Uterus (tissue), 4 donors: ENCODE data around the gene ZBTB44. TPM values are rescaled to one million over a fixed set of nuclear protein-coding genes. Genes with fewer than 3 reads are reported as not detected.

ENCODE experiments used
- DNase-seq, 2 donors: peaks; one replicate each; pipeline ENCODE4 v3.0.0-alpha.2; 2019 to 2020
- H3K27ac ChIP-seq, 2 donors: fragments of 200-600 bp; sonication (generic); 1 replicate in 1 of 2; 2 replicates in 1 of 2; pipeline ENCODE4 v1.5.1; 2016 to 2018
- H3K27me3 ChIP-seq, 2 donors: fragments of 200-600 bp; sonication (generic); one replicate each; pipeline ENCODE4 v1.5.1; 2018 to 2019; ENCODE audit warnings: control low read depth in 1 of 2
- H3K36me3 ChIP-seq, 2 donors: fragments of 200-600 bp; sonication (generic); one replicate each; pipeline ENCODE4 v1.5.1; 2019; ENCODE audit warnings: control low read depth in 1 of 2
- H3K4me1 ChIP-seq, 2 donors: fragments of 200-600 bp; sonication (generic); one replicate each; pipeline ENCODE4 v1.5.1; 2018 to 2019; ENCODE audit warnings: control low read depth in 1 of 2
- H3K4me3 ChIP-seq, 2 donors: fragments of 200-600 bp; sonication (generic); 1 replicate in 1 of 2; 2 replicates in 1 of 2; pipeline ENCODE4 v1.5.1; 2018 to 2019; ENCODE audit warnings: mild to moderate bottlenecking in 1 of 2
- H3K9me3 ChIP-seq, 2 donors: fragments of 200-600 bp; sonication (generic); one replicate each; pipeline ENCODE4 v1.5.1; 2019; ENCODE audit warnings: control low read depth in 1 of 2
- POLR2A ChIP-seq, 2 donors: fragments of 450-650 bp; IDR thresholded peaks; one replicate each; pipeline ENCODE4 v1.6.1; 2016; ENCODE audit warnings: antibody characterized with exemption in 2 of 2, mild to moderate bottlenecking in 1 of 2, moderate library complexity in 1 of 2
- intact Hi-C: fragments of 100-400 bp; cut with DNase I; formaldehyde crosslinking; loops from one replicate; pipeline ENCODE4 v1.15.1; 2023; ENCODE audit warnings: low total_unique reads
- total RNA-seq, 4 donors: library from RNA; depleted of rRNA in 3 of 4; stranded (reverse); fragments of >200 nt in 3 of 4; gene quantifications; one replicate each; pipeline versions ENCODE4 v1.1.0 to v1.2.4, GENCODE V29; 2014 to 2023
- TF ChIP-seq, protein P1 (sequence below), 4 experiments: fragments of 200-600 bp in 2 of 4; fragments of 450-650 bp in 2 of 4; sonication (generic) in 2 of 4; IDR thresholded peaks; one replicate each; pipeline ENCODE4 v1.5.1; 2016 to 2019; ENCODE audit warnings: antibody characterized with exemption in 4 of 4, mild to moderate bottlenecking in 2 of 4, moderate library complexity in 1 of 4
- donor health status: DM: yes; HTN: yes; CAD: no.

The ZBTB44 gene
- total RNA-seq, 4 donors from 2014 or later: 57.4 to 126 (median 95.5) TPM

DNA sequence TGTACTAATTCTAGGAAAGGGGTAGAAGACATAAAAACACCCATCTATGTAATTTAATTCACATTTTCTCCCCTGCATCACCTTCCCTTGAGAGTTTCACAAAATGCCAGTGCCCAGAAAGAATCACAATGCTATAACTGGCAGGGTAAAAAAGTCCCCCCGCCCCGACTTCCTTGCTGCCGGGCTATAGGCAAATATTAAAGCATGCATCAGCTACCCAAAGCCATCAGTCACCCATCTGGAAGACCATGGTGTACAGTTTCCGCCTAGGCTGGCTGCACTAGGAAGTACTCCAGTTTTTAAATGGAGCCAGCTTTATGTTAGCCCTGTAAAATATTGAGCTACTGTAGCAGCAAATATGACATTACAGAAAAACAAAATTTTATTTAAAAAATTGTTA is 87.3 kb downstream of the ZBTB44 start:
- Histone ChIP-seq H3K4me3 (no peak overlapping the region), H3K27ac (no peak overlapping the region), H3K9me3 (no peaks in the 10 kb centered on the region), H3K36me3 (no peaks in the 10 kb centered on the region), H3K27me3 (no peaks in the 10 kb centered on the region), H3K4me1 (no peaks in the 10 kb centered on the region)
- intact Hi-C loops: no loop called here
- no peak for DNase-seq
- no peak for TF ChIP-seq POLR2A (IDR thresholded peaks at IDR 0.05)
- TF ChIP-seq, protein P1, sequence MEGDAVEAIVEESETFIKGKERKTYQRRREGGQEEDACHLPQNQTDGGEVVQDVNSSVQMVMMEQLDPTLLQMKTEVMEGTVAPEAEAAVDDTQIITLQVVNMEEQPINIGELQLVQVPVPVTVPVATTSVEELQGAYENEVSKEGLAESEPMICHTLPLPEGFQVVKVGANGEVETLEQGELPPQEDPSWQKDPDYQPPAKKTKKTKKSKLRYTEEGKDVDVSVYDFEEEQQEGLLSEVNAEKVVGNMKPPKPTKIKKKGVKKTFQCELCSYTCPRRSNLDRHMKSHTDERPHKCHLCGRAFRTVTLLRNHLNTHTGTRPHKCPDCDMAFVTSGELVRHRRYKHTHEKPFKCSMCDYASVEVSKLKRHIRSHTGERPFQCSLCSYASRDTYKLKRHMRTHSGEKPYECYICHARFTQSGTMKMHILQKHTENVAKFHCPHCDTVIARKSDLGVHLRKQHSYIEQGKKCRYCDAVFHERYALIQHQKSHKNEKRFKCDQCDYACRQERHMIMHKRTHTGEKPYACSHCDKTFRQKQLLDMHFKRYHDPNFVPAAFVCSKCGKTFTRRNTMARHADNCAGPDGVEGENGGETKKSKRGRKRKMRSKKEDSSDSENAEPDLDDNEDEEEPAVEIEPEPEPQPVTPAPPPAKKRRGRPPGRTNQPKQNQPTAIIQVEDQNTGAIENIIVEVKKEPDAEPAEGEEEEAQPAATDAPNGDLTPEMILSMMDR (IDR thresholded peaks at IDR 0.05): no peak

DNA sequence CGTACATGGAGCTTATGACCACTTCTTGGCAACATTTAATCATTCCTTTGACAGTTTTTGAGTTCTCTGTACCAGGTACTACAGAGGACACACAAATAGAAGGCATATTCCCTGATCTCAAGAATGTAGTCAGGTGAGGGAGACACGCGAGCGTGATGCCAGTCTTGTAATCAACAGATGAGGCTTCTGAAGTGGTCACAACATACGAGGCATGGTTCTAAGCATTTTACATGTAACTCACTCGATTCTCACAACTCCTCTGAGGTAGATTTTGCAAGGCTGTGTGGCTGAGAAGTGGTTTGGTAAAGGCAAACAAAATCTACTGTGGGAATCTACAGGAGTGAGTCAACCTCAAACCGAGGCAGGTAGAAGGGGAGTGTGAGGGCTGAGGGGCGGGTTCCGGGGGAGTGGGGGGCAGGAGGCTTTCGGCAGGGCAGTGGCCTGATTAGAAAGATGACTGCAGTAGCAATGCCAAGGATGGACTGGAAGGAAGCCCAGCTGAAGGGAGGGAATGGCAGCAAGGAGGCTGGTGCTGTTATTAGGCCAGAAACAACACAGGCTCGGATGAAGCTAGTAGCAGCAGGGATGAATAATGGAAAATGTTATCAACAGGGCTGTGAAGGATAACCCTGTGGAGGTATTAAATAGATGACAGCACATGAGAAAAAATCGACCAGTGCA is 91.3 kb downstream of the ZBTB44 start:
- DNase-seq: no peak
- no peaks in the 10 kb centered on the region for H3K27me3 ChIP-seq
- no peak overlapping the region for H3K27ac ChIP-seq
- no peaks in the 10 kb centered on the region for H3K36me3 ChIP-seq
- intact Hi-C loops: no loop called here
- no peak overlapping the region for H3K4me3 ChIP-seq
- H3K4me1 ChIP-seq: no peaks in the 10 kb centered on the region
- no peaks in the 10 kb centered on the region for H3K9me3 ChIP-seq
- TF ChIP-seq, protein P1 (IDR thresholded peaks at IDR 0.05): no peak
- no peak for TF ChIP-seq POLR2A (IDR thresholded peaks at IDR 0.05)

DNA sequence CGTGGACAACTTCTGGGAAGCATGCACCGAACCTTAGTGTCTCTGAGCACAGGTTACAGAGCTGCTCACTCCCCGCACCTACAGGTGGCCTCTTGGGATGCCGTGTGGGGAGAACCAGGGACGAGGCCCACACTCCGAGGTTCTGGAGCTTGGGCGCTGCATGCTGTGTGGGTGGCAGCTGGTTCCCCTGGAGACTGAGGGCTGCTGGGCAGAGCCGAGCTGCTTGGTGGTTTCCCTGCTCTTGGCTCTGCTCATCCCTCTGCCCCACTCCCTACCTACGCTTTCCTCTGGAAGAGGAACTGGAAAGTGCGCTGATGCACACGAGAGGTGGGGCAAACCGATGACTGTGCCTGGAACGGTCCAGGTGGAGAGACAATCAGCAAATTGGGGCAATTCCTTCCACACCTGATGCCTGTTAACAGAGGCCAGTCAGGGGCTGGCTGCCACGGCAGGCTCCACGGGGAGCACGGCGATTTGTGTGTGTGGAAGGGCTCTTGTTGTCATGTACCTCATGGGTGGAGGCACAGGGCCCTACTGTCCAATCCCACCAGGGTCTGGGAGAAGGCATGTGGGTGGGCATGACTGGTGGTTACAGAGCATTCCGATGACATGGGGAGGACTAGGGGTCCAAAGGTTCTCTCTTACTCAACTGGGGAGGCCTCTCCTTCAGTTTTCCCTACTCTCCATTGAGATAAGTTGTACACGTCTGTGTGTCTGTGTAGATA is 94.2 kb downstream of the ZBTB44 start:
- intact Hi-C loops: no loop called here

DNA sequence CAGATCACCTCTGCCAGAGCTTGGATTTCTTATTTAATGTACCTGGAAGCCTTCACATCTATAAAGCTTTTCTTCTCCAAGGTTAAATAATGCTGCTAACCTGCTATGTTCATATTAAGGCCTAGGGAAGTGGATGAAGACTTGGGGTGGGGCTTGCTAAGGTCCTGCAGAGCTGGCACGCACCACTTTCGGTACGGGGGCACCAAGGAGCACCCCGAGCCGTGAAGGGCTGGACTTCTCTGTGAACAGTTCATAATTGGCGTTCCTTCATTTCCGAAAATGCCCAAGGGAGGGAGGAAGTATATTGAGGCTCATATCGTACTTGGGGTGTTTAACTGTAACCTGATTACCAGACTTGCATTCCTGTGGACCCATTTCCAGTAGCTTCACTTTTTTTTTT is 95.6 kb downstream of the ZBTB44 start:
- no peak for DNase-seq
- H3K9me3 ChIP-seq: no peaks in the 10 kb centered on the region
- no peak overlapping the region for H3K4me3 ChIP-seq
- intact Hi-C loops: no loop called here
- H3K36me3 ChIP-seq: no peaks in the 10 kb centered on the region
- H3K27me3 ChIP-seq: no peaks in the 10 kb centered on the region
- H3K27ac ChIP-seq: no peak overlapping the region
- no peaks in the 10 kb centered on the region for H3K4me1 ChIP-seq
- TF ChIP-seq POLR2A (IDR thresholded peaks at IDR 0.05): no peak
- TF ChIP-seq, protein P1 (IDR thresholded peaks at IDR 0.05): no peak

More for the DNA sequence above, 94.2 kb downstream of the ZBTB44 start:
- no peaks in the 10 kb centered on the region for H3K36me3 ChIP-seq
- no peaks in the 10 kb centered on the region for H3K9me3 ChIP-seq
- H3K27me3 ChIP-seq: no peaks in the 10 kb centered on the region
- no peaks in the 10 kb centered on the region for H3K4me1 ChIP-seq
- H3K27ac ChIP-seq: no peak overlapping the region
- H3K4me3 ChIP-seq: no peak overlapping the region
- TF ChIP-seq, protein P1 (IDR thresholded peaks at IDR 0.05): no peak
- no peak for TF ChIP-seq POLR2A (IDR thresholded peaks at IDR 0.05)
- DNase-seq: no peak

DNA sequence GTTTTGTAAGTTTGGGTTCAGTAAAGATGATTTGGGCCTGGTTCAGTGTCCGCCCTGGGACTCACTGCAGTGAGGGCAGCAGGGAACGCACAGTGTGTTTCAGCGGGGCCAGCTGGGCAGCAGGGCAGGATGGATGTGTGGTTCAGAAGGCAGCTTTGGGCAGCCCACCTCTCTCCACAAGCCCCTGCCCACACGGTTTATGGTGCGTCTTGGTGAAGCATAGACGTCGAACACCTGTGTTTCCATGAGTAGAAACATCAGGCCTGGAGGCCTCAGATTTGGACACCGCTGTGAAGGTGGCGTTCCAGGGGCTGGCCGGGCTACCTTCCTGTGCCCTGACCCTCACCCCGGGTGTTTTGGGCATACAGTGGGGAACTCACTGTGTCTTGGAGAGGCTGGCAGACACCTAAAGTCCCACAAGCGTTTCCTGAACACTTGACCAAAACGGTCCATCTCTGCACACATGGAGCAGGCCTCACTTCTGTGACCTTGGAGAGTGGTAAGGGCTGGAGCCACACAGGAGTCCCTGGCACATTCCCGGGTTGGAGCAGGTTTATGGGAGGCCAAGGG is 96.1 kb downstream of the ZBTB44 start:
- H3K27me3 ChIP-seq: no peaks in the 10 kb centered on the region
- no peak overlapping the region for H3K27ac ChIP-seq
- H3K4me1 ChIP-seq: no peaks in the 10 kb centered on the region
- TF ChIP-seq, protein P1 (IDR thresholded peaks at IDR 0.05): no peak
- no peak for TF ChIP-seq POLR2A (IDR thresholded peaks at IDR 0.05)
- H3K36me3 ChIP-seq: no peaks in the 10 kb centered on the region
- no peak overlapping the region for H3K4me3 ChIP-seq
- no peak for DNase-seq
- intact Hi-C loops: no loop called here
- H3K9me3 ChIP-seq: no peaks in the 10 kb centered on the region
